Astrocyte (in vitro differentiated cells and primary cell): ENCODE data around the gene CTNNBIP1. TPM values are rescaled to one million over a fixed set of nuclear protein-coding genes. Genes with fewer than 3 reads are reported as not detected.

Source experiments
- DNase-seq: peaks from one replicate; pipeline ENCODE4 v3.0.0-alpha.2; 2010; ENCODE audit warnings: low read depth
- FAIRE-seq: peaks from 2 replicates; lab custom pipeline; 2011; peaks lifted over from hg19 to GRCh38; lab: Jason Lieb, UNC
- H2AFZ ChIP-seq: 2 replicates; pipeline ENCODE4 v1.6.0; 2012; ENCODE audit warnings: low read depth, low read length, inconsistent platforms
- H3K27ac ChIP-seq: 2 replicates; pipeline ENCODE4 v1.5.1; 2011; ENCODE audit warnings: low read depth, low read length, inconsistent platforms
- H3K27me3 ChIP-seq: 2 replicates; pipeline ENCODE4 v1.6.0; 2011; ENCODE audit warnings: low read length, inconsistent platforms; ENCODE audit not compliant: insufficient read depth
- H3K36me3 ChIP-seq: 2 replicates; pipeline ENCODE4 v1.5.1; 2011; ENCODE audit warnings: low read length, inconsistent platforms; ENCODE audit not compliant: insufficient read depth
- H3K4me1 ChIP-seq: 2 replicates; pipeline ENCODE4 v1.5.1; 2011; ENCODE audit warnings: low read length, inconsistent platforms; ENCODE audit not compliant: insufficient read depth
- H3K4me2 ChIP-seq: 2 replicates; pipeline ENCODE4 v1.6.0; 2012; ENCODE audit warnings: low read length, inconsistent platforms
- H3K4me3 ChIP-seq: 2 replicates; pipeline ENCODE4 v1.5.1; 2011; ENCODE audit warnings: low read depth, mild to moderate bottlenecking, low read length, inconsistent platforms; ENCODE audit not compliant: insufficient read depth
- H3K79me2 ChIP-seq: 2 replicates; pipeline ENCODE4 v1.6.0; 2012; ENCODE audit warnings: mild to moderate bottlenecking, low read length, inconsistent platforms; ENCODE audit not compliant: insufficient read depth
- H3K9ac ChIP-seq: 2 replicates; pipeline ENCODE4 v1.6.0; 2012; ENCODE audit warnings: mild to moderate bottlenecking, low read length, inconsistent platforms
- H3K9me3 ChIP-seq: 2 replicates; pipeline ENCODE4 v1.5.1; 2012; ENCODE audit warnings: low read depth, mild to moderate bottlenecking, low read length, inconsistent platforms; ENCODE audit not compliant: insufficient read depth
- H4K20me1 ChIP-seq: 2 replicates; pipeline ENCODE4 v1.6.0; 2012; ENCODE audit warnings: low read length, inconsistent platforms; ENCODE audit not compliant: insufficient read depth
- H3K27ac Mint-ChIP-seq: one replicate; pipeline ENCODE4 v1.8.0; 2021; ENCODE audit warnings: mild to moderate bottlenecking, mixed read lengths; ENCODE audit not compliant: unreplicated experiment
- H3K27me3 Mint-ChIP-seq: one replicate; pipeline ENCODE4 v1.8.0; 2021; ENCODE audit warnings: low read depth, mixed read lengths; ENCODE audit not compliant: unreplicated experiment
- H3K36me3 Mint-ChIP-seq: one replicate; pipeline ENCODE4 v1.8.0; 2021; ENCODE audit warnings: low read depth, mixed read lengths; ENCODE audit not compliant: unreplicated experiment
- H3K4me1 Mint-ChIP-seq: one replicate; pipeline ENCODE4 v1.8.0; 2021; ENCODE audit warnings: low read depth, mixed read lengths; ENCODE audit not compliant: unreplicated experiment
- H3K4me3 Mint-ChIP-seq: one replicate; pipeline ENCODE4 v1.8.0; 2021; ENCODE audit warnings: mild to moderate bottlenecking, moderate library complexity, mixed read lengths; ENCODE audit not compliant: unreplicated experiment
- H3K9me3 Mint-ChIP-seq: one replicate; pipeline ENCODE4 v1.8.0; 2021; ENCODE audit warnings: mild to moderate bottlenecking, mixed read lengths; ENCODE audit not compliant: unreplicated experiment
- CTCF ChIP-seq: IDR thresholded peaks from 2 replicates; pipeline ENCODE4 v1.5.1; 2011; ENCODE audit warnings: low read depth, mild to moderate bottlenecking, inconsistent platforms, low read length, moderate library complexity; ENCODE audit not compliant: insufficient read depth
- EZH2 ChIP-seq: IDR thresholded peaks from 2 replicates; pipeline ENCODE4 v1.6.1; 2012; ENCODE audit warnings: mild to moderate bottlenecking, low read length, inconsistent platforms; ENCODE audit not compliant: insufficient read depth
- total RNA-seq: library from RNA; stranded (reverse); gene quantifications from 2 replicates; pipeline ENCODE4 v1.2.1, GENCODE V29; 2021

CTNNBIP1 gene
- total RNA-seq, 1 donor from 2014 or later: 53.7 TPM

GRCh38 chr1:9861360-9861759, 48.7 kb downstream of the CTNNBIP1 start:
- peaks cover 25% of the 10 kb centered on the region for H3K36me3 Mint-ChIP-seq
- H3K27me3 ChIP-seq: no peaks in the 10 kb centered on the region
- peaks cover 3% of the 10 kb centered on the region for H4K20me1 ChIP-seq
- H3K4me3 ChIP-seq: no peak overlapping the region
- no peak overlapping the region for H3K4me3 Mint-ChIP-seq
- H3K36me3 ChIP-seq: no peaks in the 10 kb centered on the region
- peaks cover 22% of the 10 kb centered on the region for H3K4me1 Mint-ChIP-seq
- H3K27ac Mint-ChIP-seq: no peak overlapping the region
- H3K27ac ChIP-seq: no peak overlapping the region
- H2AFZ ChIP-seq: no peak overlapping the region
- no peak for TF ChIP-seq EZH2
- H3K79me2 ChIP-seq: no peaks in the 10 kb centered on the region
- no peak overlapping the region for H3K9ac ChIP-seq
- H3K4me1 ChIP-seq: peaks cover 22% of the 10 kb centered on the region
- FAIRE-seq (no peak), DNase-seq (no peak)
- H3K9me3 Mint-ChIP-seq: no peaks in the 10 kb centered on the region
- no peaks in the 10 kb centered on the region for H3K27me3 Mint-ChIP-seq
- no peak overlapping the region for H3K4me2 ChIP-seq
- no peaks in the 10 kb centered on the region for H3K9me3 ChIP-seq

- no peak for FAIRE-seq
- DNase-seq: no peak
Observed at GRCh38 chr1:9860887-9861286, 49.2 kb downstream of the CTNNBIP1 start.

GRCh38 chr1:9859281-9860014, 50.6 kb downstream of the CTNNBIP1 start:
- Histone ChIP-seq H3K27ac (no peak overlapping the region), H3K4me3 (no peak overlapping the region)
- no peak for FAIRE-seq

More at GRCh38 chr1:9860887-9861286, 49.2 kb downstream of the CTNNBIP1 start:
- H3K9me3 Mint-ChIP-seq: no peaks in the 10 kb centered on the region
- H3K27ac Mint-ChIP-seq: no peak overlapping the region
- H3K36me3 Mint-ChIP-seq: peaks cover 25% of the 10 kb centered on the region
- TF ChIP-seq EZH2 (no peak), CTCF (no peak)
- peaks cover 17% of the 10 kb centered on the region for H3K4me1 ChIP-seq
- no peak overlapping the region for H2AFZ ChIP-seq
- H3K4me3 Mint-ChIP-seq: no peak overlapping the region
- H3K4me1 Mint-ChIP-seq: peaks cover 20% of the 10 kb centered on the region
- H3K27ac ChIP-seq: no peak overlapping the region
- peaks cover 3% of the 10 kb centered on the region for H4K20me1 ChIP-seq
- H3K79me2 ChIP-seq: no peaks in the 10 kb centered on the region
- H3K4me2 ChIP-seq: no peak overlapping the region
- H3K9ac ChIP-seq: no peak overlapping the region
- no peaks in the 10 kb centered on the region for H3K27me3 Mint-ChIP-seq
- H3K36me3 ChIP-seq: no peaks in the 10 kb centered on the region
- no peaks in the 10 kb centered on the region for H3K9me3 ChIP-seq
- H3K27me3 ChIP-seq: no peaks in the 10 kb centered on the region
- no peak overlapping the region for H3K4me3 ChIP-seq

More at GRCh38 chr1:9859281-9860014, 50.6 kb downstream of the CTNNBIP1 start:
- Mint-ChIP-seq H3K4me3 (no peak overlapping the region), H3K27me3 (no peaks in the 10 kb centered on the region), H3K36me3 (peaks cover 28% of the 10 kb centered on the region), H3K4me1 (peaks cover 16% of the 10 kb centered on the region), H3K27ac (peak overlapping the region; percentile 53), H3K9me3 (no peaks in the 10 kb centered on the region)
- Histone ChIP-seq H4K20me1 (peaks cover 3% of the 10 kb centered on the region), H2AFZ (no peak overlapping the region), H3K27me3 (no peaks in the 10 kb centered on the region), H3K9me3 (no peaks in the 10 kb centered on the region), H3K4me2 (no peak overlapping the region), H3K9ac (no peak overlapping the region), H3K36me3 (no peaks in the 10 kb centered on the region), H3K4me1 (peaks cover 8% of the 10 kb centered on the region), H3K79me2 (no peaks in the 10 kb centered on the region)
- DNase-seq: no peak
- TF ChIP-seq CTCF (no peak), EZH2 (no peak)
